ENCODE measurements around the gene DYRK2.
"Not testable (repeated sequence)": the region's sequence is repeated elsewhere in the genome, so short reads cannot be mapped to it uniquely, and the experiment has no call there.

GRCh38 chr12:67672507-67672906 is 24.0 kb downstream of the DYRK2 start:
- TF ChIP-seq EZH2phosphoT487 (IDR thresholded peaks at IDR 0.05; ENCODE audit: unreplicated experiment); POLR2AphosphoS5 (IDR thresholded peaks at IDR 0.05; ENCODE audit: low read depth); REST (IDR thresholded peaks at IDR 0.05; ENCODE audit: unreplicated experiment); ZNF114 (CRISPR knock-in tag; IDR thresholded peaks at IDR 0.05); JUNB (IDR thresholded peaks at IDR 0.05; ENCODE audit: unreplicated experiment); EZH2 (IDR thresholded peaks at IDR 0.05; ENCODE audit: low read depth, unreplicated experiment); ZNF462 (CRISPR knock-in tag; IDR thresholded peaks at IDR 0.05); CREB1 (CRISPR knock-in tag; IDR thresholded peaks at IDR 0.05; ENCODE audit: low read depth); NANOG (IDR thresholded peaks at IDR 0.05; ENCODE audit: borderline replicate concordance): not testable (repeated sequence)
- TF ChIP-seq, protein P1, sequence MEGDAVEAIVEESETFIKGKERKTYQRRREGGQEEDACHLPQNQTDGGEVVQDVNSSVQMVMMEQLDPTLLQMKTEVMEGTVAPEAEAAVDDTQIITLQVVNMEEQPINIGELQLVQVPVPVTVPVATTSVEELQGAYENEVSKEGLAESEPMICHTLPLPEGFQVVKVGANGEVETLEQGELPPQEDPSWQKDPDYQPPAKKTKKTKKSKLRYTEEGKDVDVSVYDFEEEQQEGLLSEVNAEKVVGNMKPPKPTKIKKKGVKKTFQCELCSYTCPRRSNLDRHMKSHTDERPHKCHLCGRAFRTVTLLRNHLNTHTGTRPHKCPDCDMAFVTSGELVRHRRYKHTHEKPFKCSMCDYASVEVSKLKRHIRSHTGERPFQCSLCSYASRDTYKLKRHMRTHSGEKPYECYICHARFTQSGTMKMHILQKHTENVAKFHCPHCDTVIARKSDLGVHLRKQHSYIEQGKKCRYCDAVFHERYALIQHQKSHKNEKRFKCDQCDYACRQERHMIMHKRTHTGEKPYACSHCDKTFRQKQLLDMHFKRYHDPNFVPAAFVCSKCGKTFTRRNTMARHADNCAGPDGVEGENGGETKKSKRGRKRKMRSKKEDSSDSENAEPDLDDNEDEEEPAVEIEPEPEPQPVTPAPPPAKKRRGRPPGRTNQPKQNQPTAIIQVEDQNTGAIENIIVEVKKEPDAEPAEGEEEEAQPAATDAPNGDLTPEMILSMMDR (conservative IDR thresholded peaks at IDR 0.05; ENCODE audit: low read depth in 2 of 2): not testable (repeated sequence)

Measured in GM23338 (cell line).